HG02759 (cell line): ENCODE data around the gene ZMIZ1.
A peak's percentile ranks its signal among the peaks of the same experiment; 100 is the strongest.

Experiments
- ATAC-seq: cut with Tn5 transposase; IDR thresholded peaks from one replicate; pipeline ENCODE4 v1.9.1; 2021; ENCODE audit warnings: mild to moderate bottlenecking, moderate library complexity; ENCODE audit not compliant: unreplicated experiment

The ZMIZ1 gene

GRCh38 chr10:79183468-79183865 lies 114.7 kb downstream of the ZMIZ1 start:
- ATAC-seq = no peak

DNA sequence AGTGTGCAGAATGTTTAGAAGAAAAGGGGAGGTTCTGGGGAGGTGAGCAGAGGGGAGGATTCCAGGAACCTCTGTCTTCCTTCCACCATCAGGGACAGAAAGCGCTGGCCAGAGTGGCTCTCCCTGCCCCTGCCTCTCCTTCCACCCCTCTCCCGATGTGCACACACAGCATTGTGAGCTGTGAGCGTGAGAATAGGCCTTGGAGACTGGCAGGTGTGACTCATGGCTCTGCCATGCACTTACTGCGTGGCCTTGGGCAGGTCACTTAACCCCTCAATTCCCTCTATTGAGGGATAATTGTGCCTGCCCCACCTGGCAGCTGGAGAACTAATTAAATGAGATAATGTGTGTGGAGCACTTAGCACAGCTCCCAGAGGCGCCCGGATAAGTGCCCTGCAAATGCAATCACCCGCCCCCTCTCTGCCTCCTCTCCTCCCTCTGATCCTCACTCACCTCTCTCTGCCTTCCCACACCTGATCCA lies 115.4 kb downstream of the ZMIZ1 start:
- no peak for ATAC-seq

- no peak for ATAC-seq
These were observed 115.9 kb downstream of the ZMIZ1 start for GRCh38 chr10:79184657-79185056.

- no peak for ATAC-seq
These were observed 116.5 kb downstream of the ZMIZ1 start for GRCh38 chr10:79185067-79185774.

GRCh38 chr10:79185796-79186374 lies 117.1 kb downstream of the ZMIZ1 start:
- ATAC-seq = no peak

- ATAC-seq = no peak
These were observed 117.8 kb downstream of the ZMIZ1 start for GRCh38 chr10:79186486-79187120.

- ATAC-seq = no peak
These were observed 118.6 kb downstream of the ZMIZ1 start for GRCh38 chr10:79187121-79187940.

DNA sequence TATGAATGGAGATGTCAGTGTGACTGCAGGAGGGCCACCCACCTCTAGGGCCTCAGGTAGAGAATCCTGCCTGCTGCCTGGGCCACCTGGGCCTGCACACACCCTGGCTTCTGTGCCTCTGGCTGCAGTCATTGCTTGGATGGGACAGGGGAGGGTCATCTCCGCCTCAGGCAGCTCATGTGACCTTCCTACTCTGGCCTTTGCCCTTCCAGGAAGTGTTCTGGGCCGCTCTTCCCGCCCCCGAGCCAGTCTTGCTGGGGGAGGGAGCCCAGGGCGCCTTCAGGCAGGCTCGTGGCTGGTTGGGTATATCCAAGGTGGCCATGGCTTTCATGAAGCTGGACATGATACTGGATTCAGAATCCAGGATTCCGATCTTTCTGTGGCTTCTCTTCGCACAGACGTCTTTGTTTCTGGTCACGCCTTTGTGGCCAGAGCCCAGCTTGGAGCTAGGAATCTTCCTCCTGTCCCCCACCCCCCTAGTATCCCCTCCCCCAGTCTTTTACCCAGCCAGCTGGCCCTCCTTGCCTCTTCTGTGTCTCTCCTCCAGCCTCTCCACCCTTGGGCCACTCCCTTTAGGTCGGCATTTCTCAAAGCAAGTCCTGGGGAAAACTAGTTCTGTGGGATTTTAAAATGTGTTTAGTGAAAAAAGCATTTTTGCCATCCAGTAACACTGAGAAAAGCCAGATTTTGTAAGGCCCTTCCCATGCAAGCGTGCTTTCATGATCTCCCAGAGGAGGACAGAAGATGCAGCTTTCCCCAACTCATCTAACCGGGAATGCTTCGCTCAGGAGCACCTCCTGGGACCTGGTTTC lies 119.6 kb downstream of the ZMIZ1 start:
- no peak for ATAC-seq

DNA sequence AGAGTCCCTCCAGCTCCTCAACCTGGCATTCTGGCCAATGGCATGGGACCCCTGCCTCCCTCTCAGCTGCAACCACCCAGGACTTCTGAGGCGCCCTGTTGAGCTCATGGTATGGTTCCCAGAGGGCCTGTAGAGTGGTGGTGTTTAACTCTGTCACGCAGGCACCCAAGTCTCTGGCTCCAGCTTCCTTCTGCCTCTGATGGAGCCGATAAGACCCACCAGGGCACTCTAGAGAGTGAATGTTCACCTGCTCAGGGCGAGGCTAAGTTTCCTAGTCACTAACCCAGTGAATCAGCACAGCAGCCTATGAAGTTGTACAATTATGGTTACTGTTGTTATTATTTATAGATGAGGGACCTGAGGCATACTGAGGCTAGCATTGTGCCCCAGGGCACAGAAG lies 120.4 kb downstream of the ZMIZ1 start:
- no peak for ATAC-seq

GRCh38 chr10:79189853-79190435 lies 121.2 kb downstream of the ZMIZ1 start:
- no peak for ATAC-seq

DNA sequence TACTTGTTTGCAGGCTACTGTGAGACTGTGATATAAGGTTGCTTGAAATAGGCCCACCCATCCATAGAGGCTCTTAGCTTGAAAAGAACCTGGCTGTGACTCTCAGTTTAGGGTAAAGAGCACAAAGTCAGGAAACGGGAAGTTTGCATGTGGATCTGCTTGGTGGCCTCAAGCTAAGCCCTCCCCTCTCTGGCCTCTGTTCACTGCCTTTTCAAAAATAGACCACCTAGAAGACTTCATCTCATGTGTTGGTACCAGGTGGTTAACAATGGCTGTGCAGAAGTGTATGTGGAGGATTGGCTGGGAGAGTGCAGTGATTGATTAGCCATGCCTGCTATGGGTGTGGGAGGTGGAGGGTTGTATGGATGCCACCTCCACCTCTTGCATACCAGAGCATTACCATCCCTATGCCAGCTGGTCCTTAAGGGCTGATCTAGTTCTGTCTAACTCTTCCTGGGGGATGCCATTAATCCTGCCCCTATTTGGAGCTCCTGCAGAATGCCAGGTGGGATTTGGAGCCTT lies 122.0 kb downstream of the ZMIZ1 start:
- ATAC-seq = no peak

DNA sequence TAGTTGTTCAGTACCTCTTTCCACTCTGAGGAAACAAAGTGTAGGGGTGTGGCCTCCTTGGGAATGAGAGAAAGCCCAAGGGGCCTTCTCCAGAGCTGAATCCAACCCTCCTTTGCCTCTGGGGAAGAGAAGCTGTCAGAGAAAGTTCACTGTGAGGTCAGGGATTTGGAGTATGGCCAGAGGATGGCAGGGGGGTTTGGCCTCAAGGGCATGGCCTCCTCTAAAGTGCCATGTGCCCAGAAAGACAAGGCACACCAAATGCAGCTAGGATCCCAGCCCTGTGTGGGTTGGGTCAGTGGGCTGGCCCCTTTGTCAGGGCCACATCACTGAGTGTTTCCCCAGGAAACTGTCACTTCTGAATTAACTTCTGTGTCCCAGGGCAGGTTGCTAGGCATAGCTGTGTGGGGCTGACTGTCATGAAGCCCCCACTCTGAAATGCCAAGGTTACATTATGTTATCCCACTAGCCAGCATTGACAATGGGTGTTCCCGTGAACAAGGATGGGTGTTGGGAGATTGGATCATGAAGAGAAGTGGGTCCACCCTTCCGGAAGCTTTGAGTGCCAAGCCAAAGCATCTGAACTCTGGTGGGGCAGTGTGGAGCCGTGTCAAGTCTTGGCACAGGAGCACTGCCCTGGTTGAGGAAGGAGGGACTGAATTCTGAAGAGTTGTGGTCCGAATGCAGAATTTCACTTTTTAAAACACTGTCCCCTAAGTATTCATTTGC lies 123.3 kb downstream of the ZMIZ1 start:
- no peak for ATAC-seq

GRCh38 chr10:79192677-79193003 lies 123.9 kb downstream of the ZMIZ1 start:
- ATAC-seq = no peak

- no peak for ATAC-seq
These were observed 125.1 kb downstream of the ZMIZ1 start for GRCh38 chr10:79193694-79194382.

- peak; percentile 83 for ATAC-seq
These were observed 126.5 kb downstream of the ZMIZ1 start for GRCh38 chr10:79195091-79195923.

DNA sequence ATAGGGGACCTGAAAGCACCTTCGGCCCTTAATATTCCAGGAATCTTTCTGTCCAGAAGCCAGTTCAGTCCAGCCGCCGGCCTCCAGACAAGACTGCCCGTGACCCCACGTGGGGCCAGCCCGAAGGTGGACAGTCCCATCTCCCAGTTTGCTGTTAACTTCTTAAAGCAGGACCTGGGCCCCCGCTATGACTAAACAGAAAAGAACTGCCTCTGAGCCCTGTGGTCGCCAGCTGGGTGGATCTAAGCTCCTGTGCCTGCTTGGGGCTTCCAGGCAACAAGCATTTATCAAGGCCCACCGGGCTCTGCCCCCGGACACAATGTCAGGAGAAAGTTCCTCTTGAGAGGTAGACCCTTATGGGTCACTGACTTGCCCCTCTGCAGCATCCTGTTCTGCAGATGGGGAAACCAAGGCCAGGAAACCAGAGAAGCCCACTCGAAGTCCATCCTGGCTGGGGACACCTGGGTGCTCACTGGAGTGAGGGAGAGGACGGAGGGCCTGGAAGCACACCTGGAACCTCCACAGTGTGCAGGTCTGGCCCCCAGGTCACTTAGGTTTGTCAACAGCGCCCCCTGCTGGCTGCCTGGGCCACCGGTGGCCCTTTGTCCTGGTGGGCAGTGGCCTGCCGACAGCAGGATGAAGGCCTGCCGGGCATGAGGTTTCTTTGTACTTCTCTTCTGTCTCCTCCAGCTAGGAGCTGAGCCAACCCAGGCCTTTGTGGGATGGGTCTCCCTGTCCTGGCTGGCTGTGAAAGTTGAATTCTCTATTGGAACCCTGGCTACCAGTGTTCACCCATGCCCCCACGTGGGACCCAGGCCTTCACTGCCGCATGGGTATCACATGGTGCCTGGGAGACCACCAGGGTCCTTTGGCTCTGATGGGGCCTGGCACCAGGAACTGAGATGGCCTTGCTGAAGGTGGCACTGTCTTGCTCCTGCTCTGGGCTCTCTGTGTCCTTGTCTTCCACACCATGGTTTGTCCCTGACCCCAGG lies 128.0 kb downstream of the ZMIZ1 start:
- ATAC-seq = peak; percentile 63

GRCh38 chr10:79197558-79197957 lies 128.8 kb downstream of the ZMIZ1 start:
- ATAC-seq = no peak
